ENCODE results near the gene CALB2.
A peak's percentile ranks its signal among the peaks of the same experiment; 100 is the strongest.
"Not testable (repeated sequence)": the region's sequence is repeated elsewhere in the genome, so short reads cannot be mapped to it uniquely, and the experiment has no call there.

Gene CALB2

GRCh38 chr16:71358464-71358998, at the start of gene CALB2:
Gene CALB2 (plus strand): TSS chr16:71358723. CDS start chr16:71358793, 70 bp downstream.
- DNase-seq (ENCODE audit: low read depth in 1 of 2, low spot score in 1 of 2) = peak; percentile 34 to 43

- no peak for DNase-seq (ENCODE audit: low read depth in 1 of 2, low spot score in 1 of 2)
Measured at GRCh38 chr16:71311553-71312158, 46.9 kb upstream of the CALB2 start.

GRCh38 chr16:71313591-71313990, 44.9 kb upstream of the CALB2 start:
- DNase-seq (ENCODE audit: low read depth in 1 of 2, low spot score in 1 of 2) = not testable (repeated sequence)

GRCh38 chr16:71315269-71315668, 43.3 kb upstream of the CALB2 start:
- no peak for DNase-seq (ENCODE audit: low read depth in 1 of 2, low spot score in 1 of 2)

- DNase-seq (ENCODE audit: low read depth in 1 of 2, low spot score in 1 of 2) = no peak
Measured at GRCh38 chr16:71319999-71320398, 38.5 kb upstream of the CALB2 start.

- DNase-seq (ENCODE audit: low read depth in 1 of 2, low spot score in 1 of 2) = no peak
Measured at GRCh38 chr16:71327720-71328119, 30.8 kb upstream of the CALB2 start.

- no peak for DNase-seq (ENCODE audit: low read depth in 1 of 2, low spot score in 1 of 2)
Measured at GRCh38 chr16:71328151-71328550, 30.4 kb upstream of the CALB2 start.

GRCh38 chr16:71337631-71338030, 20.9 kb upstream of the CALB2 start:
- no peak for DNase-seq (ENCODE audit: low read depth in 1 of 2, low spot score in 1 of 2)

- no peak for DNase-seq (ENCODE audit: low read depth in 1 of 2, low spot score in 1 of 2)
Measured at GRCh38 chr16:71338193-71338592, 20.3 kb upstream of the CALB2 start.

GRCh38 chr16:71338632-71339031, 19.9 kb upstream of the CALB2 start:
- no peak for DNase-seq (ENCODE audit: low read depth in 1 of 2, low spot score in 1 of 2)

- no peak for DNase-seq (ENCODE audit: low read depth in 1 of 2, low spot score in 1 of 2)
Measured at GRCh38 chr16:71339236-71340171, 19.0 kb upstream of the CALB2 start.

GRCh38 chr16:71340406-71340805, 18.1 kb upstream of the CALB2 start:
- no peak for DNase-seq (ENCODE audit: low read depth in 1 of 2, low spot score in 1 of 2)

- no peak for DNase-seq (ENCODE audit: low read depth in 1 of 2, low spot score in 1 of 2)
Measured at GRCh38 chr16:71341881-71342280, 16.6 kb upstream of the CALB2 start.

- DNase-seq (ENCODE audit: low read depth in 1 of 2, low spot score in 1 of 2) = no peak
Measured at GRCh38 chr16:71343078-71343477, 15.4 kb upstream of the CALB2 start.

- DNase-seq (ENCODE audit: low read depth in 1 of 2, low spot score in 1 of 2) = no peak
Measured at GRCh38 chr16:71344315-71344905, 14.1 kb upstream of the CALB2 start.

GRCh38 chr16:71345031-71345430, 13.5 kb upstream of the CALB2 start:
- no peak for DNase-seq (ENCODE audit: low read depth in 1 of 2, low spot score in 1 of 2)

- no peak for DNase-seq (ENCODE audit: low read depth in 1 of 2, low spot score in 1 of 2)
Measured at GRCh38 chr16:71347146-71347545, 11.4 kb upstream of the CALB2 start.

- no peak for DNase-seq (ENCODE audit: low read depth in 1 of 2, low spot score in 1 of 2)
Measured at GRCh38 chr16:71348262-71349085, 10.0 kb upstream of the CALB2 start.

- no peak for DNase-seq (ENCODE audit: low read depth in 1 of 2, low spot score in 1 of 2)
Measured at GRCh38 chr16:71350821-71351557, 7.5 kb upstream of the CALB2 start.

GRCh38 chr16:71351558-71351901, 7.0 kb upstream of the CALB2 start:
- DNase-seq (ENCODE audit: low read depth in 1 of 2, low spot score in 1 of 2) = no peak
